GM21390 (cell line): Measurements from ENCODE around the gene FAAP100.
A peak's percentile ranks its signal among the peaks of the same experiment; 100 is the strongest.

Source experiments
- ATAC-seq: cut with Tn5 transposase; IDR thresholded peaks from one replicate; pipeline ENCODE4 v1.9.1; 2021; ENCODE audit not compliant: unreplicated experiment

The FAAP100 gene

GRCh38 chr17:81527591-81528383 is 24.4 kb downstream of the FAAP100 start, which contains the start of gene FSCN2:
Gene FSCN2, plus strand, starts transcription at chr17:81528377. Its CDS starts 155 bp downstream, at chr17:81528532.
- ATAC-seq, result no peak

- no peak for ATAC-seq
Observed at GRCh38 chr17:81526662-81527571, 25.2 kb downstream of the FAAP100 start.

- no peak for ATAC-seq
Observed at GRCh38 chr17:81524865-81525159, 27.3 kb downstream of the FAAP100 start.

- no peak for ATAC-seq
Observed at GRCh38 chr17:81524039-81524864, 27.9 kb downstream of the FAAP100 start.

- no peak for ATAC-seq
Observed at GRCh38 chr17:81523402-81524038, 28.6 kb downstream of the FAAP100 start.

- ATAC-seq, result no peak
Observed at GRCh38 chr17:81522491-81523401, 29.4 kb downstream of the FAAP100 start.

- no peak for ATAC-seq
Observed at GRCh38 chr17:81520021-81520901, 31.9 kb downstream of the FAAP100 start.

GRCh38 chr17:81519284-81520020 is 32.7 kb downstream of the FAAP100 start:
- ATAC-seq, result no peak

GRCh38 chr17:81518785-81519283 is 33.3 kb downstream of the FAAP100 start:
- ATAC-seq, result no peak

- no peak for ATAC-seq
Observed at GRCh38 chr17:81518113-81518784, 33.9 kb downstream of the FAAP100 start.

GRCh38 chr17:81517339-81518112 is 34.6 kb downstream of the FAAP100 start:
- peak; percentile 34 for ATAC-seq

- ATAC-seq, result no peak
Observed at GRCh38 chr17:81517009-81517338, 35.2 kb downstream of the FAAP100 start.

GRCh38 chr17:81516439-81516838 is 35.7 kb downstream of the FAAP100 start:
- no peak for ATAC-seq

GRCh38 chr17:81515530-81516041 is 36.6 kb downstream of the FAAP100 start:
- ATAC-seq, result no peak

GRCh38 chr17:81514739-81515529 is 37.2 kb downstream of the FAAP100 start:
- no peak for ATAC-seq

GRCh38 chr17:81514489-81514738 is 37.7 kb downstream of the FAAP100 start:
- ATAC-seq, result no peak
